HG03457 (cell line): Measurements from ENCODE around the gene MUSK.
"Not testable (repeated sequence)": the region's sequence is repeated elsewhere in the genome, so short reads cannot be mapped to it uniquely, and the experiment has no call there.

Source experiments
- ATAC-seq: cut with Tn5 transposase; IDR thresholded peaks from one replicate; pipeline ENCODE4 v1.9.1; 2021; ENCODE audit warnings: moderate number of reproducible peaks; ENCODE audit not compliant: unreplicated experiment

MUSK gene

GRCh38 chr9:110755179-110755578, 86.6 kb downstream of the MUSK start:
- ATAC-seq = no peak

- ATAC-seq = no peak
Measured at GRCh38 chr9:110758201-110758600, 89.6 kb downstream of the MUSK start.

- ATAC-seq = no peak
Measured at GRCh38 chr9:110762783-110763182, 94.2 kb downstream of the MUSK start.

- no peak for ATAC-seq
Measured at GRCh38 chr9:110763568-110763967, 95.0 kb downstream of the MUSK start.

GRCh38 chr9:110764006-110764405, 95.4 kb downstream of the MUSK start:
- ATAC-seq = no peak

- ATAC-seq = no peak
Measured at GRCh38 chr9:110765926-110766325, 97.3 kb downstream of the MUSK start.

- ATAC-seq = no peak
Measured at GRCh38 chr9:110767559-110768063, 99.0 kb downstream of the MUSK start.

GRCh38 chr9:110768886-110769285, 100.3 kb downstream of the MUSK start:
- ATAC-seq = no peak

- no peak for ATAC-seq
Measured at GRCh38 chr9:110769667-110770066, 101.1 kb downstream of the MUSK start.

GRCh38 chr9:110775724-110776123, 107.1 kb downstream of the MUSK start:
- ATAC-seq = no peak

- ATAC-seq = no peak
Measured at GRCh38 chr9:110776221-110776620, 107.6 kb downstream of the MUSK start.

- no peak for ATAC-seq
Measured at GRCh38 chr9:110777196-110777875, 108.7 kb downstream of the MUSK start.

GRCh38 chr9:110777876-110778215, 109.3 kb downstream of the MUSK start:
- ATAC-seq = no peak

- ATAC-seq = no peak
Measured at GRCh38 chr9:110782701-110783100, 114.1 kb downstream of the MUSK start.

- no peak for ATAC-seq
Measured at GRCh38 chr9:110784309-110784708, 115.7 kb downstream of the MUSK start.

GRCh38 chr9:110785166-110785565, 116.6 kb downstream of the MUSK start:
- ATAC-seq = no peak

GRCh38 chr9:110788396-110788795, 119.8 kb downstream of the MUSK start:
- ATAC-seq = not testable (repeated sequence)

- no peak for ATAC-seq
Measured at GRCh38 chr9:110788871-110789270, 120.3 kb downstream of the MUSK start.

GRCh38 chr9:110797611-110798010, 129.0 kb downstream of the MUSK start:
- no peak for ATAC-seq

- no peak for ATAC-seq
Measured at GRCh38 chr9:110799396-110799795, 130.8 kb downstream of the MUSK start.

- no peak for ATAC-seq
Measured at GRCh38 chr9:110801426-110801825, 132.8 kb downstream of the MUSK start.

- no peak for ATAC-seq
Measured at GRCh38 chr9:110802416-110803035, 133.9 kb downstream of the MUSK start.
